Measurements from ENCODE around the gene LHX6.
A peak's percentile ranks its signal among the peaks of the same experiment; 100 is the strongest.

The LHX6 gene

GRCh38 chr9:122228568-122229484, at the start of gene LHX6:
LHX6 (minus strand) TSS chr9:122228957; CDS start chr9:122228740, 217 bp downstream.
- DNase-seq (ENCODE audit: low read depth in 2 of 2), result peak in 1 of 2 donors; percentile 8

GRCh38 chr9:122277285-122277897, 48.6 kb upstream of the LHX6 start:
- DNase-seq (ENCODE audit: low read depth in 2 of 2), result no peak

GRCh38 chr9:122276096-122276495, 47.3 kb upstream of the LHX6 start:
- no peak for DNase-seq (ENCODE audit: low read depth in 2 of 2)

- no peak for DNase-seq (ENCODE audit: low read depth in 2 of 2)
Measured at GRCh38 chr9:122274055-122274454, 45.3 kb upstream of the LHX6 start.

GRCh38 chr9:122268041-122268814, 39.5 kb upstream of the LHX6 start:
- no peak for DNase-seq (ENCODE audit: low read depth in 2 of 2)

- DNase-seq (ENCODE audit: low read depth in 2 of 2), result peak in 1 of 2 donors; percentile 4
Measured at GRCh38 chr9:122265149-122265915, 36.6 kb upstream of the LHX6 start.

GRCh38 chr9:122264360-122265148, 35.8 kb upstream of the LHX6 start, which contains the start of the genes MRRF and RBM18:
MRRF (plus strand) TSS chr9:122264882; CDS start chr9:122270892, 6,010 bp downstream.
RBM18 (minus strand) TSS chr9:122264840; CDS start chr9:122261492, 3,348 bp downstream.
- DNase-seq (ENCODE audit: low read depth in 2 of 2), result peak; percentile 77 to 84

GRCh38 chr9:122263699-122264349, 35.1 kb upstream of the LHX6 start:
- DNase-seq (ENCODE audit: low read depth in 2 of 2), result no peak

GRCh38 chr9:122262073-122262472, 33.3 kb upstream of the LHX6 start:
- no peak for DNase-seq (ENCODE audit: low read depth in 2 of 2)

GRCh38 chr9:122261469-122261881, 32.7 kb upstream of the LHX6 start:
- no peak for DNase-seq (ENCODE audit: low read depth in 2 of 2)

GRCh38 chr9:122258886-122259415, 30.2 kb upstream of the LHX6 start:
- DNase-seq (ENCODE audit: low read depth in 2 of 2), result no peak

GRCh38 chr9:122256206-122256605, 27.4 kb upstream of the LHX6 start:
- no peak for DNase-seq (ENCODE audit: low read depth in 2 of 2)

GRCh38 chr9:122254761-122255160, 26.0 kb upstream of the LHX6 start:
- DNase-seq (ENCODE audit: low read depth in 2 of 2), result no peak

GRCh38 chr9:122252796-122253195, 24.0 kb upstream of the LHX6 start:
- no peak for DNase-seq (ENCODE audit: low read depth in 2 of 2)

GRCh38 chr9:122251351-122251750, 22.6 kb upstream of the LHX6 start:
- no peak for DNase-seq (ENCODE audit: low read depth in 2 of 2)

GRCh38 chr9:122248448-122248865, 19.7 kb upstream of the LHX6 start:
- DNase-seq (ENCODE audit: low read depth in 2 of 2), result no peak

- no peak for DNase-seq (ENCODE audit: low read depth in 2 of 2)
Measured at GRCh38 chr9:122246666-122247065, 17.9 kb upstream of the LHX6 start.

GRCh38 chr9:122244349-122244748, 15.6 kb upstream of the LHX6 start:
- no peak for DNase-seq (ENCODE audit: low read depth in 2 of 2)

- no peak for DNase-seq (ENCODE audit: low read depth in 2 of 2)
Measured at GRCh38 chr9:122239722-122240121, 11.0 kb upstream of the LHX6 start.

- DNase-seq (ENCODE audit: low read depth in 2 of 2), result no peak
Measured at GRCh38 chr9:122236681-122237080, 7.9 kb upstream of the LHX6 start.

Data from stimulated activated CD8-positive, alpha-beta memory T cell treated with anti-CD3 and anti-CD28 coated beads, Interleukin-7, amount 100 ng/mL, for 4 hours (primary cell).